ENCODE measurements around the gene RASSF7.

- TF ChIP-seq POLR2A (IDR thresholded peaks at IDR 0.05; ENCODE audit: low read depth, low read length) (no peak), POLR2AphosphoS5 (IDR thresholded peaks at IDR 0.05; ENCODE audit: low read depth, low read length) (no peak)
Observed at GRCh38 chr11:578276-579035, 17.7 kb downstream of the RASSF7 start.

All from GM12892 (cell line).